CD1c-positive myeloid dendritic cell (primary cell): ENCODE measurements around the gene ELOVL7.
"Not testable (repeated sequence)": the region's sequence is repeated elsewhere in the genome, so short reads cannot be mapped to it uniquely, and the experiment has no call there.

ENCODE experiments used
- DNase-seq: peaks from one replicate; pipeline ENCODE4 v3.0.0-alpha.2; 2016; ENCODE audit errors: extremely low spot score

The ELOVL7 gene

GRCh38 chr5:60843936-60844905 is at the start of gene ELOVL7:
Gene ELOVL7, minus strand, starts transcription at chr5:60844269. Its CDS starts 56,872 bp downstream, at chr5:60787397.
- DNase-seq, result peak; percentile 41

GRCh38 chr5:60893521-60893920 is 49.5 kb upstream of the ELOVL7 start:
- no peak for DNase-seq

- DNase-seq, result no peak
Measured at GRCh38 chr5:60891667-60892066, 47.6 kb upstream of the ELOVL7 start.

GRCh38 chr5:60888359-60889061 is 44.4 kb upstream of the ELOVL7 start:
- DNase-seq, result no peak

GRCh38 chr5:60887746-60888145 is 43.7 kb upstream of the ELOVL7 start:
- no peak for DNase-seq

- no peak for DNase-seq
Measured at GRCh38 chr5:60887096-60887495, 43.0 kb upstream of the ELOVL7 start.

- no peak for DNase-seq
Measured at GRCh38 chr5:60886158-60886557, 42.1 kb upstream of the ELOVL7 start.

GRCh38 chr5:60883229-60883628 is 39.2 kb upstream of the ELOVL7 start:
- no peak for DNase-seq

- no peak for DNase-seq
Measured at GRCh38 chr5:60872892-60873291, 28.8 kb upstream of the ELOVL7 start.

GRCh38 chr5:60870857-60871256 is 26.8 kb upstream of the ELOVL7 start:
- no peak for DNase-seq

- not testable (repeated sequence) for DNase-seq
Measured at GRCh38 chr5:60860572-60860971, 16.5 kb upstream of the ELOVL7 start.

GRCh38 chr5:60856066-60856465 is 12.0 kb upstream of the ELOVL7 start:
- DNase-seq, result peak; percentile 16

GRCh38 chr5:60852940-60853339 is 8.9 kb upstream of the ELOVL7 start:
- DNase-seq, result no peak

GRCh38 chr5:60852317-60852716 is 8.2 kb upstream of the ELOVL7 start:
- no peak for DNase-seq

- no peak for DNase-seq
Measured at GRCh38 chr5:60851626-60852025, 7.6 kb upstream of the ELOVL7 start.

- DNase-seq, result no peak
Measured at GRCh38 chr5:60846298-60846697, 2.2 kb upstream of the ELOVL7 start.

- DNase-seq, result no peak
Measured at GRCh38 chr5:60843386-60843935, 608 bp downstream of the ELOVL7 start.

GRCh38 chr5:60842871-60843385 is 1.1 kb downstream of the ELOVL7 start:
- no peak for DNase-seq

- no peak for DNase-seq
Measured at GRCh38 chr5:60841361-60841760, 2.7 kb downstream of the ELOVL7 start.

- DNase-seq, result no peak
Measured at GRCh38 chr5:60836131-60836530, 7.9 kb downstream of the ELOVL7 start.

GRCh38 chr5:60835554-60835953 is 8.5 kb downstream of the ELOVL7 start:
- no peak for DNase-seq

GRCh38 chr5:60833520-60833919 is 10.5 kb downstream of the ELOVL7 start:
- no peak for DNase-seq
